ENCODE measurements around the gene CADM1. TPM values are rescaled to one million over a fixed set of nuclear protein-coding genes. Genes with fewer than 3 reads are reported as not detected.

CADM1 gene
- total and polyA plus RNA-seq, 9 of the 15 experiments (the other 6 are each of a cell fraction or from before 2014, with no cell fraction given): 0.42 TPM; not detected in 8

- TF ChIP-seq TAF15 (IDR thresholded peaks at IDR 0.05; ENCODE audit: low read depth, low read length) (no peak), DNMT1 (IDR thresholded peaks at IDR 0.05) (no peak), ZNF57 (CRISPR knock-in tag; IDR thresholded peaks at IDR 0.05) (no peak), PHTF2 (CRISPR knock-in tag; IDR thresholded peaks at IDR 0.05) (no peak)
Observed at GRCh38 chr11:115393950-115394349, 110.3 kb downstream of the CADM1 start (continued).

- Histone ChIP-seq H3K79me2 (ENCODE audit: control insufficient read depth, insufficient read depth, low read length) (no peaks in the 10 kb centered on the region), H4K20me1 (replicated peaks; ENCODE audit: control insufficient read depth, insufficient read depth, low read length) (no peaks in the 10 kb centered on the region), H3K4me2 (ENCODE audit: insufficient read depth, low read length) (no peak overlapping the region), H3K4me1 (replicated peaks in 1 of 2; ENCODE audit: control insufficient read depth in 2 of 2, insufficient read depth in 2 of 2, low read length in 2 of 2) (no peaks in the 10 kb centered on the region), H3K9me3 (replicated peaks; ENCODE audit: control insufficient read depth, insufficient read depth, low read depth, low read length) (no peaks in the 10 kb centered on the region), H3K27me3 (ENCODE audit: control insufficient read depth in 2 of 2, insufficient read depth in 2 of 2, low read length in 2 of 2) (no peaks in the 10 kb centered on the region), H3K36me3 (ENCODE audit: control insufficient read depth, insufficient read depth, low read length) (no peaks in the 10 kb centered on the region), H3K4me3 (no peak overlapping the region), H3K9ac (ENCODE audit: insufficient read depth in 1 of 2, low read depth in 2 of 2, low read length in 2 of 2) (no peak overlapping the region), H2AFZ (ENCODE audit: low read depth, low read length) (no peak overlapping the region), H3K9me1 (ENCODE audit: control insufficient read depth, insufficient read depth, low read length) (no peaks in the 10 kb centered on the region), H3K27ac (ENCODE audit: extremely low read depth, low read depth, low read length) (no peak overlapping the region)
- ChIA-PET POLR2A (no interaction called here), CTCF (ENCODE audit: low intra/inter-chr PET ratio) (no interaction called here)
- BruUV-seq (replicated peaks): no TSS peak
- intact Hi-C loops (cut with micrococcal nuclease) (no loop called here), in situ Hi-C loops (cut with MboI) (no loop called here)
- 0% methylated on average over 1 of the region's 1 CpG for WGBS (ENCODE audit: insufficient coverage, low coverage, missing lambda C conversion rate)
- ATAC-seq (no peak), DNase-seq (ENCODE audit: extremely low read depth in 1 of 4, low spot score in 3 of 4) (no peak), FAIRE-seq (no peak)
- TF ChIP-seq SREBF1 (IDR thresholded peaks at IDR 0.05; ENCODE audit: borderline replicate concordance, low read depth, low read length) (no peak), NFXL1 (CRISPR knock-in tag; IDR thresholded peaks at IDR 0.05) (no peak), MNT (conservative IDR thresholded peaks at IDR 0.05) (no peak), ELF1 (tag; IDR thresholded peaks at IDR 0.05) (no peak)
Observed at GRCh38 chr11:115391598-115391997, 112.6 kb downstream of the CADM1 start.

Data from K562 (cell line).